PC-9 (cell line): ENCODE measurements around the gene MBP. TPM values are rescaled to one million over a fixed set of nuclear protein-coding genes. Genes with fewer than 3 reads are reported as not detected.

ENCODE experiments used
- BruUV-seq: library from RNA; stranded (reverse); fragments of 400-500 nt; replicated peaks from 2 replicates; lab custom pipeline; 2021; lab: Mats Ljungman, UMichigan
- CTCF ChIA-PET: fragments of 300-600 bp; sonication (Branson Sonifier 250); formaldehyde crosslinking; loops from one replicate; lab custom pipeline; 2022; ENCODE audit warnings: antibody characterized with exemption; lab: Charles Lee
- POLR2A ChIA-PET: fragments of 300-600 bp; sonication (Branson Sonifier 250); formaldehyde crosslinking; loops from one replicate; lab custom pipeline; 2022; ENCODE audit warnings: antibody characterized with exemption; ENCODE audit not compliant: unreplicated experiment; lab: Charles Lee
- DNase-seq, 2 experiments: peaks; one replicate each; pipeline versions ENCODE4 v3.0.0 to v3.0.0-alpha.2; 2015 to 2022; ENCODE audit warnings: mixed read lengths in 1 of 2
- H2AFZ ChIP-seq: fragments of 200-600 bp; sonication (generic); 2 replicates; pipeline ENCODE4 v1.8.1; 2017; ENCODE audit warnings: antibody characterized with exemption
- H3F3A ChIP-seq: fragments of 200-600 bp; sonication (generic); 2 replicates; pipeline ENCODE4 v1.8.1; 2017; ENCODE audit warnings: antibody characterized with exemption, mild to moderate bottlenecking, low read depth; ENCODE audit not compliant: insufficient read depth
- H3K27ac ChIP-seq: fragments of 200-600 bp; sonication (generic); 2 replicates; pipeline ENCODE4 v1.6.1; 2016; ENCODE audit warnings: mixed run types
- H3K27me3 ChIP-seq: fragments of 200-600 bp; sonication (generic); 2 replicates; pipeline ENCODE4 v1.6.1; 2016; ENCODE audit warnings: low read depth, mixed run types; ENCODE audit not compliant: insufficient read depth
- H3K36me3 ChIP-seq: fragments of 200-600 bp; sonication (generic); 2 replicates; pipeline ENCODE4 v1.6.1; 2016; ENCODE audit warnings: low read depth, mixed run types
- H3K4me1 ChIP-seq: fragments of 200-600 bp; sonication (generic); replicated peaks from 2 replicates; pipeline ENCODE4 v1.6.1; 2016; ENCODE audit warnings: mixed run types; ENCODE audit not compliant: insufficient read depth
- H3K4me2 ChIP-seq: fragments of 200-600 bp; sonication (generic); 2 replicates; pipeline ENCODE4 v1.6.1; 2017; ENCODE audit warnings: mixed run types
- H3K4me3 ChIP-seq: fragments of 200-600 bp; sonication (generic); 2 replicates; pipeline ENCODE4 v1.6.1; 2016; ENCODE audit warnings: mixed run types
- H3K79me2 ChIP-seq: fragments of 200-600 bp; sonication (generic); 2 replicates; pipeline ENCODE4 v1.6.1; 2017; ENCODE audit warnings: low read depth, mixed run types
- H3K9me2 ChIP-seq: fragments of 200-600 bp; sonication (generic); 2 replicates; pipeline ENCODE4 v1.8.1; 2017; ENCODE audit warnings: mild to moderate bottlenecking; ENCODE audit not compliant: insufficient read depth
- H3K9me3 ChIP-seq: fragments of 200-600 bp; sonication (generic); 2 replicates; pipeline ENCODE4 v1.8.1; 2016; ENCODE audit warnings: low read depth; ENCODE audit not compliant: insufficient read depth
- H4K20me1 ChIP-seq: fragments of 200-600 bp; sonication (generic); 2 replicates; pipeline ENCODE4 v1.8.1; 2017; ENCODE audit not compliant: insufficient read depth
- EZH2 ChIP-seq: fragments of 200-600 bp; sonication (generic); IDR thresholded peaks from 2 replicates; pipeline ENCODE4 v1.8.0; 2017; ENCODE audit warnings: antibody characterized with exemption, low read depth
- intact Hi-C: fragments of 100-400 bp; cut with micrococcal nuclease; formaldehyde crosslinking; loops from one replicate; pipeline ENCODE4 v1.10.0; 2022; ENCODE audit not compliant: unreplicated experiment
- total RNA-seq: library from RNA; stranded (reverse); gene quantifications from 2 replicates; pipeline ENCODE4 v1.2.3, GENCODE V29; 2021
- TF ChIP-seq, protein P1 (sequence below): fragments of 200-600 bp; sonication (generic); conservative IDR thresholded peaks from 2 replicates; pipeline ENCODE4 v1.6.1; 2017; ENCODE audit warnings: mixed run types, antibody characterized with exemption, mild to moderate bottlenecking, moderate library complexity

Gene MBP
- total RNA-seq, 1 experiment from 2014 or later: 37.9 TPM

DNA sequence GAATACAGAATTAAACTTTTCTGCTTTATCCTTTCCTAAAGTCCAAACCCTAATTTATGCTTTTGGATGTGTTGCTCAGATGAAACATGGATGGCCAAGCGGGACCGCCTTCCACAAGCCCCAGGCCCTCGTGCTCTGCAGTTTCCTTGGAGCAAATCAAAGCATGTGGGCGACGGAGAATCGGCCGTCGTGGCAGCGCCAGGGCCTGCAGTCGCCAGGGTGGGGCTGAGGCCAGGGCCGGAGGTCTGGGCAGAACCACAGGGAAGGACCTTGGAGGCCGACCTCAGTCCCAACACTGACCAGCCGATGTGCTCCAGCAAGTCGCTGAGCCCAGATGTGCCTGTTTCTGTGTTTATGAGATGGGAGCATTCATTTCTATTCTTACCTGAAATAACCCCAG, 108.1 kb downstream of the MBP start:
- BruUV-seq: no TSS peak
- CTCF ChIA-PET: no interaction called here
- intact Hi-C loops: no loop called here

GRCh38 chr18:77023102-77023782, 109.3 kb downstream of the MBP start:
- ChIA-PET CTCF (no interaction called here), POLR2A (no interaction called here)
- 0 out of 2 replicates have a peak, but pooled peaks cover 4% of the 10 kb centered on the region for H3K79me2 ChIP-seq
- intact Hi-C loops: no loop called here
- H3K27me3 ChIP-seq: no peaks in the 10 kb centered on the region
- H3K27ac ChIP-seq: no peak overlapping the region
- DNase-seq: no peak
- H3K9me2 ChIP-seq: no peaks in the 10 kb centered on the region
- H3F3A ChIP-seq: no peaks in the 10 kb centered on the region
- no peak for TF ChIP-seq EZH2
- TF ChIP-seq, protein P1, sequence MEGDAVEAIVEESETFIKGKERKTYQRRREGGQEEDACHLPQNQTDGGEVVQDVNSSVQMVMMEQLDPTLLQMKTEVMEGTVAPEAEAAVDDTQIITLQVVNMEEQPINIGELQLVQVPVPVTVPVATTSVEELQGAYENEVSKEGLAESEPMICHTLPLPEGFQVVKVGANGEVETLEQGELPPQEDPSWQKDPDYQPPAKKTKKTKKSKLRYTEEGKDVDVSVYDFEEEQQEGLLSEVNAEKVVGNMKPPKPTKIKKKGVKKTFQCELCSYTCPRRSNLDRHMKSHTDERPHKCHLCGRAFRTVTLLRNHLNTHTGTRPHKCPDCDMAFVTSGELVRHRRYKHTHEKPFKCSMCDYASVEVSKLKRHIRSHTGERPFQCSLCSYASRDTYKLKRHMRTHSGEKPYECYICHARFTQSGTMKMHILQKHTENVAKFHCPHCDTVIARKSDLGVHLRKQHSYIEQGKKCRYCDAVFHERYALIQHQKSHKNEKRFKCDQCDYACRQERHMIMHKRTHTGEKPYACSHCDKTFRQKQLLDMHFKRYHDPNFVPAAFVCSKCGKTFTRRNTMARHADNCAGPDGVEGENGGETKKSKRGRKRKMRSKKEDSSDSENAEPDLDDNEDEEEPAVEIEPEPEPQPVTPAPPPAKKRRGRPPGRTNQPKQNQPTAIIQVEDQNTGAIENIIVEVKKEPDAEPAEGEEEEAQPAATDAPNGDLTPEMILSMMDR: no peak
- H3K4me3 ChIP-seq: no peak overlapping the region
- no peak overlapping the region for H3K4me2 ChIP-seq
- BruUV-seq: no TSS peak
- peaks cover 18% of the 10 kb centered on the region for H4K20me1 ChIP-seq
- H3K36me3 ChIP-seq: no peaks in the 10 kb centered on the region
- H3K4me1 ChIP-seq: no peaks in the 10 kb centered on the region
- no peak overlapping the region for H2AFZ ChIP-seq
- no peaks in the 10 kb centered on the region for H3K9me3 ChIP-seq

More for the DNA sequence above, 108.1 kb downstream of the MBP start:
- Histone ChIP-seq H3K27me3 (no peaks in the 10 kb centered on the region), H3K27ac (no peak overlapping the region), H3K9me2 (no peaks in the 10 kb centered on the region), H3F3A (no peaks in the 10 kb centered on the region), H3K79me2 (0 out of 2 replicates have a peak, but pooled peaks cover 4% of the 10 kb centered on the region), H3K4me1 (no peaks in the 10 kb centered on the region), H2AFZ (no peak overlapping the region), H3K9me3 (no peaks in the 10 kb centered on the region), H4K20me1 (peaks cover 18% of the 10 kb centered on the region), H3K4me3 (no peak overlapping the region), H3K4me2 (no peak overlapping the region), H3K36me3 (no peaks in the 10 kb centered on the region)
- TF ChIP-seq EZH2: no peak
- no peak for DNase-seq
- POLR2A ChIA-PET: no interaction called here

DNA sequence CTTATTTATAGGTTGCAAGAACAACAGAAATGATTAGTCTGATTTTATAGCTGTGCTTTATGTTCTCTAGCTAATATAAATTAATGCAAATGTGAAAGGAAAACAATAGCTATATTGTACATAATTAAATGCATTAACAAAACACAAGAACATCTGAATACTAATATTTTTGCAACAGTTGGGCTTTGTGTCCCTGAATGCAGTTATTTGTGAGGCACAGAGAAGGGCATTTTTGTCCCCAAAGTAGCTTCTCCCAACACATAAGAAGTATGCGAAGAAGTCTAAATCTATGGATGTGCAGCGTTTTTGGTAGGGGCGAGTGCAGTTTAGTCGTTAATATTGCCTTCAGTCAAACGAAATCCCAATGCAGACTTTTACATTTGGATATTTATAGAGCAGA, 110.0 kb downstream of the MBP start:
- Histone ChIP-seq H3K79me2 (0 out of 2 replicates have a peak, but pooled peaks cover 4% of the 10 kb centered on the region), H3K4me3 (no peak overlapping the region), H3K9me3 (no peaks in the 10 kb centered on the region), H3K4me1 (no peaks in the 10 kb centered on the region), H3K9me2 (no peaks in the 10 kb centered on the region), H3K27ac (no peak overlapping the region), H3K36me3 (no peaks in the 10 kb centered on the region), H4K20me1 (peaks cover 21% of the 10 kb centered on the region), H2AFZ (no peak overlapping the region), H3K4me2 (no peak overlapping the region), H3F3A (no peaks in the 10 kb centered on the region), H3K27me3 (no peaks in the 10 kb centered on the region)
- no TSS peak for BruUV-seq
- no peak for DNase-seq
- ChIA-PET POLR2A (no interaction called here), CTCF (no interaction called here)
- intact Hi-C loops: no loop called here
- TF ChIP-seq EZH2: no peak
- TF ChIP-seq, protein P1: no peak
